Mucosa of gallbladder (tissue), 1 donor: ENCODE measurements around the gene ETNK2. TPM values are rescaled to one million over a fixed set of nuclear protein-coding genes. Genes with fewer than 3 reads are reported as not detected.

ENCODE experiments used
- total RNA-seq: library from RNA; stranded (reverse); gene quantifications from one replicate; pipeline ENCODE4 v1.2.1, GENCODE V29; 2021
- donor health status: DM: no; HTN: no; CAD: no.

The ETNK2 gene
- total RNA-seq, 1 donor from 2014 or later, result 5.3 TPM

Other genes starting within 250 kb of the ETNK2 start
- 76.3 TPM for gene SOX13, start 78.9 kb downstream of the ETNK2 start, total RNA-seq
- gene REN, start 14.3 kb upstream of the ETNK2 start, total RNA-seq, result not detected
- gene KISS1, start 44.4 kb upstream of the ETNK2 start, total RNA-seq, result not detected
- 10.8 TPM for gene GOLT1A, start 61.9 kb upstream of the ETNK2 start, total RNA-seq
- gene PLEKHA6, start 207.9 kb upstream of the ETNK2 start, total RNA-seq, result 115 TPM